HL-60/S4 treated with retinoic acid at 250 ng/mL for 4 days and 3 days (cell line): Measurements from ENCODE around the gene CSTB.

ENCODE experiments used
- in situ Hi-C: fragments of 300-500 bp; cut with MboI; formaldehyde crosslinking; loops from 2 replicates; pipeline ENCODE4 v1.7.0; 2022; ENCODE audit warnings: low sequenced_read_pairs

CSTB gene

DNA sequence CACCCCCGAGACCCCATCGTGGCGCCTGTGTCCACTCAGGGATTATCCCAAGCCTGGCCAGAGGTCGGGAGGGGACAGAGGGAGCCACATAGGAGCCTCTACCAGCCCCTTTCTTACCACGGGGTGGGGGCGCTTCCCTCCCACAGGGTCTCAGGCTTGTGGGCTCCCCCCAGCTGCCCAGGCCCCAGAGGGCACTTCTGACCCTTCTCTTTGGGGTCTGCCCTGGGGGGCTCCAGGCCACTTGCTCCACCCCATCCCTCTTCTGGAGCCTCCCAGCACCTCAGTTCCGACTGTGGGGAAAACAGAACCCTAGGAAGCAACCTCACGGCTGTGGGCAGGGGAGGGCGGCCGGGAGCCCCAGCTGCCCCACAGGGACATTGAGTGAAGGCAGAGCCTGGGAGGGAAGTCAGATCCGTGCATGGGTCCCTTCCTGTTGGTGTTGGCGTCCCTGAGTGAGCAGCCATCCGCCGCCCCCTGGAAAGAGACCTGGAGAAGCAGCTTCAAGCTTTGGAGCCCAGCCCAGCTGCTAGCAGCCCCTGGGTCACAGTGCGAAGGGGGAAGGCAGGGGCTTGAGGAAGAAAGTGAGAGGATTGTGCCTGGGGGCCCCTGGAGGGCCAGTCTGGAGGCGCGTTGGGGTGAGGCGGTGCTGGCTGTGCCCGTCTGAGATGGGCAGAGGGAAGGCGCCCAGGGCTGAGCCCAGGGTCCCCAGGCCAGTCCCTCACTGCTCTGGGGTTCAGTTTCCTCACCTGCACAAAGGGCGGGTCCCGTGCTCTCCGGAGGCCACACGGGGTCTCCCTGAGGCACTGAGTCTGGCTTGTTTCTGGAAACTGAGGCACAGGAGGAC is 35.4 kb upstream of the CSTB start:
- in situ Hi-C loops = no loop called here

DNA sequence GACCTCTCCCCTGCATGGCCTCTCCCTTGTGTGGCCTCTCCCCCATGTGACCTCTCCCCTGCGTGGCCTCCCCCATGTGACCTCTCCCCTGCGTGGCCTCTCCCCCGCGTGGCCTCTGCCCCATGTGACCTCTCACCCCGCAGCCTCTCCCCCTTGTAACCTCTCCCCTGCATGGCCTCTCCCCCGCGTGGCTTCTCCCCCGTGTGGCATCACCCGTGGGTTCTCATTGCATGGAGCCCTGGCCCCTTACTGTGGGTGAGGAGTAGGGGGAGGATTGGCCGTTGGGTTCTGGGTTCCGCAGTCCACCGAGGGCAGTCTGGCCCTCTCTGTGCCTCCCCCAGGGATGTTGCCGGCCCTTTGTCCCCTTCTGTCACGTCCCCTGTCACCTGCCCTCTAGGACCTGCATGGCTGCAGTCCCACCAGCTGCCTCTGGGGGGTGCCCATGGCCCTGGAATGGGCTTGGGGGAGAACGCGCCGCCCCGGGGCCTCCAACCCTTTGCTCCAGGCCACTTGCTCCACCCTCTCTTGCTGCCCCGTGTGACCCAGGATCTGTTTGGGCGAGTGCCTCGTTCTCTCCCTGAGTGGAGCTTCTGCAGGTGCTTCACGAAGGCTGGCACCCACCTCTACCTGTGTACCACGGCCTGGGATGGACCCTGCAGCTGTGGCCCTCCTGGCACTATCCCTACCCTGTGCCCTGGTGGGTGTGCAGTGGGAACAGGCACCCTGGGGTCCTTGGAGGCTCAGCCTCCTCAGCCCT is 34.6 kb upstream of the CSTB start:
- in situ Hi-C loops = no loop called here

DNA sequence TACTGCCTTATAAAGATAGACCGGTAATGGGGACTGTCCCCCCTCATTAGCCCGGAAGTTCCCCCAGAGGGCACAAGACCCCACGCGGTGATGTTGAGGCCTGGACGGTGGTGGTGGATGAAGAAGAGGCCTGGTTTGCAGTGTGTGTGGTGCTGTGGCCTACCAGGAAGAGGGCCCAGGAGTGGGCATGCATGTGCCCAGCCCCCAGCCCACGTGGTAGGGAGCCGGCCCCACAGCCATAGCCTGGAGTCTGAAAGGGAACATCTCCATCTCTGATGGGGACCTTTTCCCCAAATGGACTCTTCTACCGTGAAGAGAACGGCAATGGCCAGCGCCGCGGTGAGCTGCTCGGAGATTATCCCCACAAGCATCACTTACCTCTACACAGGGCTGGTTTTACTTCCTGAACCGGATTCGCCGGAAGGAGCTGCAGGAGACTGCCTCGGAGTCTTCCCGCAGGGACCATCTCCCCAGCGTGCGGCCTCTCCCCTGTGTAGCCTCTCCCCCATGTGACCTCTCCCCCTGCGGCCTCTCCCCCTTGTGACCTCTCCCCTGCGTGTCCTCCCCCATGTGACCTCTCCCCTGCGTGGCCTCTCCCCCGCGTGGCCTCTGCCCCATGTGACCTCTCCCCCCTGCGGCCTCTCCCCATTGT is 33.9 kb upstream of the CSTB start:
- in situ Hi-C loops = loop anchor here (10.0 kb wide), 1 partner anchor 175 kb away; no protein-coding TSS in a partner anchor

DNA sequence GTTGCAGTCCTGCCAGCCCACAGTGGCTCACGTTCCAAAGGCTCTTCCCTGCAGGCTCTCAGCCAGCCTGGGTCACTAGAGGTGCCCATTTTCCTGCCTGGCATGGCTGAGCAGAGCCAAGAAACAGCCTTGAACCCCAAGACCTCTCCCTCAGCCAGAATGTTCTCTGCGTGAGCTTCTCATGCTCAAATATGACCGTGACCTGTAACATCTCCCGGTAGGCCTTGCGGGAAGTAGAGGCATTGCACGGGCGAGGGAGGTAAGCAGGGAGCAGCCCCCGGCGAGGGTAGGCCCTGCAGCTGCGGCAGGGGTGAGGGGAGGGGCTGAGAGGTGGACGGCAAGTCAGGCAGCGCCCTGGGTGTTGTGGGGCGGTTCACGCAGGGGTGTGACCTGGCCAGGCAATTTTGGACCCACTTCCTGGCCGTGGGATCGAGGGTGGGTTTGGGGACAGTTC is 33.3 kb upstream of the CSTB start:
- in situ Hi-C loops = loop anchor here (10.0 kb wide), 1 partner anchor 175 kb away; no protein-coding TSS in a partner anchor

DNA sequence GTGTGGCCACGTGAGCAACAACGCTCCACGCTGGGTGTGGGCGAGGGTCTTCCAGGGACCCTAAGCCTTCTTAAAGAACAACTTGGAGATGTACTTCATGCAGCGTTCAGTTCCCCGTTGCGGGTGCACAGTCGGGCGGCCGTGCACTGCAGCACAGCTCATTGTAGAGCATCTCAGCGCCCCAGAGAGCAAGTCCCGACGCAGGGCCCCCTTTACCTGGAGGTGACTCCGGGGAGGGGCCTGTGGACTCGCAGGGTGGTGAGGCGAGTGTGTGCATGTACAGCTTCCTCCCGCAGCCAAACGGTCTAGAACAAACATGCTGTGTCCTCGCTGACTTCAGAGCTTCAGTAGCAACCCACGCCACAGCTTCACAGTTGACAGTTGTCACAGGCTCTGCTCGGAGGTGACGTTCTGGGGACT is 32.7 kb upstream of the CSTB start:
- in situ Hi-C loops = loop anchor here (10.0 kb wide), 1 partner anchor 176 kb away; no protein-coding TSS in a partner anchor

DNA sequence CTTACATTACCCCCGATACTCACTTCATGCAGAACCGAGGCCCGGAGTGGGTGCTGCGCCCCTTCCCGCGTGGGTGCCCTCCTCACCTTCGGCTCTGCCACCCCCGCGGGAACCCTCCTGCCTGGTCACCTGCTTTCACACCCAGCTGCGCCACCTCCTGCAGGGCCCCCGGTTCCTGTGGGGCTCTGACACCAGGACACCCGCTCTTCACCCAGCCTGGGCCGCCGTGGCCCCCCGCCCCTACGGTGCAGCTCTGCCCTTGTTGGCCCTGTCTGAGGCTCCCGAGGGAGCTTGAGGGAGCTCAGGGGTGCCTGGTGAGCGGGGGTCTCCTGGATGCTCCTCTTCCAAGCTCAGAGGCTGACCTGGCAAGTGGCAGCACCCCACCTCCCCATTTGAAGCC is 32.3 kb upstream of the CSTB start:
- in situ Hi-C loops = loop anchor here (10.0 kb wide), 1 partner anchor 176 kb away; no protein-coding TSS in a partner anchor

DNA sequence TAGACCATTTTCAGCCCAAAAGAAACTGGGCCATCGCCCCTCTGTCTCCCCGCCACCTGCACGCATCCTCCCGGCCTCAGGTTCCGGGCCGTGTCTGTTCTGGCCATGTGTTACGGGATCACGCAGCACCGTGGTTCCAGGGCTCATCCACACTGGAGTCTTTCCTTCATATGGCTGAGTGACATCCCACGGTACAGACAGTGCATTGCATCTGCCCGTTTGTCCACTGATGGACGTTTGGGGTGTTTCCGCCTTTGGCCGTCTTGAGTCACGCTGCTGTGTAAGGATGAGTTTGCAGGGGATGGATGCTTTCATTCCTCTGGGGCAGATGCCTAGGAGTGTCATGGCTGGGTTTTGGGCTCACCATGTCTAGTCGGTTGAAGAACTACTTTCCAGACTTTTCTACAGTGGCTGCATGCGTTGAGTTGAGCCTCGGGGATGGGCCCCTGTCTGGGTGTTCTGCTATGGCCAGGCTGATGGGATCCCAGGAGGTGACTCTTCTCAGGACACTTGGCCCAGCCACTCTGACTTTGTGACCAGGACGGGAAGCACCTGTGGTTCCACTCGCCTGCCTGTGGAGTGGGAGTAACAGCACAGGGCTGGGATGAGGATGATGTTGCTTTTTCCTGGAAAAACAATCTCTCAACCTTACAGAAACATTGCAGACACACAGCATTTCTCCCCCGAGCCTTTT is 30.1 kb upstream of the CSTB start:
- in situ Hi-C loops = loop anchor here (10.0 kb wide), 1 partner anchor 179 kb away; no protein-coding TSS in a partner anchor

- in situ Hi-C loops = loop anchor here (10.0 kb wide), 1 partner anchor 179 kb away; no protein-coding TSS in a partner anchor
Measured at GRCh38 chr21:43805275-43805800, 29.2 kb upstream of the CSTB start.

DNA sequence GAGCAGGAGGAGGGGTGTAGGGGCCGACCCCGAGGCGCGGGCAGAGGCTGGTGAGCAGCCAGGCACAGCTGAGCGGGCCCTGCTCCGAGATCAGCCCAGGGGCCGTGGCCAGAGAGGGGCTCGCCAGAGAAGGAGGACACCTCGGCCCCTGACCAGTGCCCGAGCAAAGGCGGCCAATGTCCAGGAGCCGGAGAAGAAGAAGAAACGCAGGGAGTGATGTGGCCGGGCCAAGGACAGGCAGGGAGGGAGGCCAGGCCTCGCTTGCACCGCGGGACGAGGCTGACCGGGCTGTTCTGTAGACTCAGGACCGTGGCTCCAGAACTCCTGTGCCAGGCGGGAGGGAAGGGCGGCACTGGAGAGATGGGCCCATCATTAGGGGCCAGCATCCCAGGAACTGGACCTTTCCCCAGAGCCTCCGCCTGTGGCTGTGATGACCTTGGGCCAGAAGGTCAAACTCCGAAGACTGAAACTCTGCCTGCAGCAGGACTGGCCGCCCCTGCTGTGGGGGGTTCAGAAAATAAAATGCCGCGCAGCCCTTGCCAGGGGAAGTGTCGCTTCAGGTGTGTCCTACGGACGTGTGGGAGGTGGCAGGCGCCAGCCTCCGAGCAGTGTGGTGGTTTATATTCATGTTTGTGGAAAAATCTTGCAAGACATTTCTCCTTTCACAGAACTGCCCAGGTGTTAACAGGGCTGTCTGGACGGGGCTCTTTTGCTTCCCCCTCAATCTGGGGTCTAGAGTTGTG is 27.6 kb upstream of the CSTB start:
- in situ Hi-C loops = loop anchor here (10.0 kb wide), 1 partner anchor 181 kb away; no protein-coding TSS in a partner anchor

GRCh38 chr21:43802713-43803313 is 26.7 kb upstream of the CSTB start:
- in situ Hi-C loops = loop anchor here (10.0 kb wide), 1 partner anchor 182 kb away; no protein-coding TSS in a partner anchor

- in situ Hi-C loops = loop anchor here (10.0 kb wide), 1 partner anchor 184 kb away; no protein-coding TSS in a partner anchor
Measured at GRCh38 chr21:43801006-43801783, 25.1 kb upstream of the CSTB start.

DNA sequence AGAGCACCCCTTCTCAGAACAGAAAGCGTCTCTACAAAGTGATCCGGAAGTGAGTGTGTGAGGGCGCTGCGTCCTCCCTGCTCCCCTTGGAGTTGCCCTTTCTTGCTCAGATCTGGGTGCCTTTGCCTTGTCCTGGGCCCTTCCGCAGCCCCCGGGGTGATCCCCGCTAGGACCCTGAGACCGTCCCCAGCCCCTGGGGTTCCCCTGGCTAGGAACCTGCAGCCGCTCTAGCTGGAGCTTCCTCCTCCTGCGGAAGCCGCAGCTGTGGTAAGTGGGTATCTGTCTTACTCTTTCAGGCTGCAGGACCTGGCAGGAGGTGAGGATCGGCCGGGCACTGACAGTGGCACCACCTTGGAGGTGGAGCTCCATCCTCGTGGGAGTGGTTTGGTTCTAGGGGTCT is 24.5 kb upstream of the CSTB start:
- in situ Hi-C loops = loop anchor here (10.0 kb wide), 1 partner anchor 184 kb away; no protein-coding TSS in a partner anchor

DNA sequence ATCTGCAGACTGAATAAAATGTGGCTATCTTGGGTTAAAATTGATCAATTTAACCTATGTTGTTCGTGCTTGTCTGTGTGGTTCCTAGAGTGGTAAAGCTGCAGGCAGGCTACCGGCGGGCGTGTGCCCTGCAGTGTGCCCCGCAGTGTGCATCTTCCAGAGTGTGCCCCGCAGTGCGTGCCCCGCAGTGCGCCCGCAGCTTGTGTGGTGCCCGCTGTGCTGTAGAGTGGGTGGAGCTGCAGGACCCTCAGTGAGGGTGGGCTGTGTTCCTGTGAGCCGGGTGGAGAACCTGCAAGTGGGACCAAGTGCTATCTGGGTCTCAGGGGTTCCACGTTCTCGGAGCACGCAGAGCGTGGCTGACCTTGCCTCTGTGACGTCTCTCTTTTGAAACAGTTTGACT is 24.0 kb upstream of the CSTB start:
- in situ Hi-C loops = loop anchor here (10.0 kb wide), 1 partner anchor 185 kb away; no protein-coding TSS in a partner anchor

GRCh38 chr21:43799301-43799840 is 23.3 kb upstream of the CSTB start:
- in situ Hi-C loops = loop anchor here (10.0 to 25.0 kb wide), 2 partner anchors 55 to 837 kb away; partner anchors contain the start of gene PKNOX1

GRCh38 chr21:43797925-43798715 is 22.0 kb upstream of the CSTB start:
- in situ Hi-C loops = loop anchor here (10.0 to 25.0 kb wide), 2 partner anchors 57 to 836 kb away; partner anchors contain the start of gene PKNOX1

GRCh38 chr21:43797415-43797814 is 21.3 kb upstream of the CSTB start:
- in situ Hi-C loops = loop anchor here (10.0 to 25.0 kb wide), 2 partner anchors 57 to 835 kb away; partner anchors contain the start of gene PKNOX1
